ENCODE measurements around the gene LETMD1. TPM values are rescaled to one million over a fixed set of nuclear protein-coding genes. Genes with fewer than 3 reads are reported as not detected.

Gene LETMD1
- total RNA-seq, 1 experiment from 2014 or later, result 27.8 TPM

- peak; percentile 97 for DNase-seq (ENCODE audit: low read depth)
Observed at GRCh38 chr12:51025836-51026638, 22.1 kb upstream of the LETMD1 start, which contains the start of gene SLC11A2. Gene SLC11A2, minus strand, starts transcription at chr12:51026384. Its CDS starts 15,656 bp downstream, at chr12:51010728.

DNA sequence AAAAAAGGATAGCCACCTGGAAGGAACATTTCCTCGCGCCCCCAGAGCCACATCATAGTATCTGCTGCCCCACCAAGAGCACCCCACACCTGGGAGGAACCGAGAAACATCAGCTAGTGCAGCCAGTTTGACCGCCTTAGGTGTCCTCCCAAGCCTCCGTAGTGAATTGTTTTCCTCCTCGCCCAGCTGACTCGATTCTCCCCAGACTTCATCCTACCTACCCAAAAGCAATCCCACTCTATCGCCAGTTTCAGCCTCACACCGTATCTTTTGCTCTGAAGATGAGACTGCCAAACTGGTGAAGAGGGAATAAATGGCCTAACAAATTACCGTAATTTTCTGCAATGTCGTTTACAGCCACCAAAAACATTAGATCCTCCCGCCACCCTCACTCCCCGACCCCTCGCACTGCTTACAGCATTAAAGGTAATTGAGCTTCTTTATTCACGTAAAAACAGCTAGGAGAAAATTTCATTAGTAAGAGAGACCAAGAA, 20.7 kb upstream of the LETMD1 start:
- no peak for DNase-seq (ENCODE audit: low read depth)

DNA sequence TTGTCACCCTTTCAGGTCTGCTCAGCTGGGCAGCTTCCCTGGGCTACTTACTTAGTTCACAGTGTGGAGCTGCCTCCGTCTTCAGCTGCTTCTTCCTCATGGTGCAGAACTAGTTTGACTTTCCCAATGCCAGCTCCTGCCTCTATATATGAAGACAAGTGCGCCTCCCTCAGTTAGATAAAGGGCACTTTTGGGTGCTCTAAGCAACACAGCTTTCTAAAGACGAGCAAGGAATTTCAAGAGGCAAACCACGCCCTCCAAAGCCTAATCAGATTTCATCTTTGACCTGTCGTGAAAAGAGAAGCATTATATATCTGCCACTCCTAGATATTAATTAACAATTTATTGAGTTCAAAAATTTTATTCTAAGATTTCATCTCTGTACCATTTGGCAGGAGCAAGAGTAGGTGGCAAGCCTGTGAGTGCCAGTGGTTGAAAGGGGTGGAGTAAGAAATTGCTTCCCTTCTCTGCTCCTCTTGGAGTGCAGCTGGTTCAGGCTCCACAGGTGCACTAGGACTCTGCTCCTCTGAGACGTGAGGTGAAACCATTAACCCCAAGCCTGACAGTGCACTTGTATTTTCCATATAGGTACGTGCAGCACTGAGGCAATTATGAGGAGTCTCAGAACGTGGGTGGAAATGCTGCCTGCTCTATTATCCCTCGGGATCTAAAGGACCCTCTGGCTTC, 19.9 kb upstream of the LETMD1 start:
- DNase-seq (ENCODE audit: low read depth), result peak; percentile 48

DNA sequence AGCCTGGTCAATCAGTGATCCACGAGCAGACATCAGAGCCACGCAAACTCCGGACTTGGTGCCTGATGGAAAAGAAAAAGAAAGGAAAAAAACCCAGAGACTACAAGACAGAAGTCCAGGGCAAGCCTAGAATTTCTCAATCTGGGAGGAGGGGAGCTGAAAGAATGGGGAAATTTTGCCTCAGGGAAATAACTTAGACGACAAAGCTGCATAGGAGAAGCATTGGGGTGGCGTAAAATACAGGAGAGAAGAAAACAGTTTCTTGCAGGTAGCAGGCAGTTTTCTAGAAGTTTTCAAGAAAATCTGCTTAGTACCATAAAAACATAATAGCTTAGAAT, 19.3 kb upstream of the LETMD1 start:
- no peak for DNase-seq (ENCODE audit: low read depth)

DNA sequence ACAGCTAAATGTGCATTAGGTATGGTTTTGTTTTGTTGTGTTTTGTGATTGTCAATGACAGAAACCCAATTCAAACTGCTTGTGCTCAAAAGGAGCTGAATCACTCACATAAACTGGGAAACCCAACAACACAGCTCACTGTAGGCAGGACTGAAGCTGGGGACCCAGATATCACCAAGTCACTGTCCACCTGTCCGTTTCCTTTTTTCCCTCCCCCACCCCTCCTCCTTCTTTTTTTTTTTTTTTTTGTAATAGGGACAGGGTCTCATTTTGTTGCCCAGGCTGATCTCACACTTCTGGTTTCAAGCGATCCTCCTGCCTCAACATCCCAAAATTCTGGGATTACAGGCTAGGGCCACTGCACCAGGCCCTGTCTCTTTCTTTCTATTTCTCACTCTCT, 15.1 kb upstream of the LETMD1 start:
- DNase-seq (ENCODE audit: low read depth), result no peak

DNA sequence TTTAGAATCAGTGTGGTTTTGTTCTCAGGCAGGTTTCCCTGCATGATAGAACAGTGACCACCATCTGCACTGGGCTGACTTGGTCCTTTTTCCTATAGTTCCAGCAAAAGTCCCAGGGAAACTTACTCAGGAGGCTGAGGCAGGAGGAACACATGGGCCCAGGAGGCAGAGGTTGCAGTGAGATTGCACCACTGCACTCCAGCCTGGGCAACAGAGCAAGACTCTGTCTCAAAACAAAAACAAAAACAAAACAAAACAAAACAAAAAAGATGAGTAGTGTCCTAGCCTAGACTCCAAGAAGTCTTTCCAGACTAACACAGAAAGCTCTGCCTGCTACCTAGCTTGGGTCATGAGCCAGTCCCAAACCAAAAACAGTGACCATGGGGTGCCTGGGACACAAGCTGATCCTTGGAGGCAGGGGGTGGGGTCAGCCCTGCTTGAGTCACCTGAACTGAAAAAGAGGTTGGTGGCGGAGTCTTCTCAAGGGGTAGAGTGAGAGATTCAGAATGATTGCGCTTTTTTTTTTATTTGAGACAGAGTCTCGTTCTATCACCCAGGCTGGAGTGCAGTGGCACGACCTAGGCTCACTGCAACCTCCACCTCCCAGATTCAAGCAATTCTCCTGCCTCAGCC, 14.6 kb upstream of the LETMD1 start:
- no peak for DNase-seq (ENCODE audit: low read depth)

- DNase-seq (ENCODE audit: low read depth), result no peak
Observed at GRCh38 chr12:51036279-51036678, 11.8 kb upstream of the LETMD1 start.

DNA sequence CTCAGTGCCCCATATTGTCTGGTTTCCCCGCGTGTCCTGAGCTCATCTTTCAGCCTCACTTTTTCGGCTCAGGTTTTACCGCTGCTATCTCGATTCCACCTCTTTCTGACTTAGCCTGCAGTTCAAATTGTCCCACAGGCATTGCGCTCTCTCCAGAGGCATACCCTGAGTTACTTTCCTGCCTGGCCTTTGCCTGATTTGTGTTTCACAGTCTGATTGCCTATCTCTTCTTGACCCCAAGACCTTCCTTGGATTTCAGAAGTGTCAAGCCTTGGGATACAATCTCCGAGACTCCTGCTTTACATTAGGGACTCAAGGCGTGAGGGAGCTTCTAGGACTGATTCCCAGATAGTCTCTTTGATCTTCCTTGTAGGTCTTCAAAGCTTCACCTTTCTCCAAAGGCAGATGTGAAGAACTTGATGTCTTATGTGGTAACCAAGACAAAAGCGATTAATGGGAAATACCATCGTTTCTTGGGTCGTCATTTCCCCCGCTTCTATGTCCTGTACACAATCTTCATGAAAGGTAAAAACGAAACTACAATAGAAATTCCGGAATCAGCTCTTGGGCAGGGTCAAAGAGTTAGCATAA, 629 bp downstream of the LETMD1 start:
- no peak for DNase-seq (ENCODE audit: low read depth)

DNA sequence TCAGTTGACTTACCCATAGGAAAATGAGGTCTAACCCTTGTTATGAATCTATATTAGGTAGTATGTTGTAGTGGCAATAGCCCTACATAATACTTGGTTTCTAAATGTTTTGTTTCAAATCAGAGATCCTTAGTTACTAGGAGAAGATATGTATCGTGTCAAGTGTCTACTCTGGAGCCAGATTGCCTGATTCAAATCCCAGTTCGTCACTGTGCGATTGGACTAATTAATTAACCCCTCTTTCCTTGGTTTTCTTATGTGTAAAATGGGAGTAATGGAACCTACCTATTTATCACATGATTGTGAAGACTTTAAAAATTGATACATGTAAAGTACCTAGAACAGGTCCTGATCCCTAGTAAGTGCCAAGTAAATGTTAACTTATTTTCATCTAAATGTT, 1.4 kb downstream of the LETMD1 start:
- no peak for DNase-seq (ENCODE audit: low read depth)

- no peak for DNase-seq (ENCODE audit: low read depth)
Observed at GRCh38 chr12:51051787-51052186, 3.7 kb downstream of the LETMD1 start.

DNA sequence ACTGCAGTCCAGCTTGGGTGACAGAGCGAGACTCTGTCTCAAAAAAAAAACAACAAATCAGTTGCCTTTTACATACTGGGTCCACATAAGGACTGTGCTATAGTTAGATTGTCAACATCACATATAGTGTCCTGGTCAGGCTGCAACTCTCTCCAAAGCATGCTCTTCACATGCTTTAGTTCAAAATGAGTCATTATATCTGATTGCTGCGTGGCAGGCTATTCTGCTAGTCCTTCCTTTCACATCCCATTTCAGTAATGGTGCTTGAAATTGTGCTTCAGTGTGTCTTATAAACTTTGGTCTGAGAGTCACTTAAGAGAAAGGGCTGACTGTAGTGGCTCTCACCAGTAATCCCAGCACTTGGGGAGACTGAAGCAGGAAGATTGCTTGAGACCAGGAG, 6.9 kb downstream of the LETMD1 start:
- no peak for DNase-seq (ENCODE audit: low read depth)

GRCh38 chr12:51056242-51056641, 8.1 kb downstream of the LETMD1 start:
- no peak for DNase-seq (ENCODE audit: low read depth)

GRCh38 chr12:51059086-51059485, 11.0 kb downstream of the LETMD1 start:
- no peak for DNase-seq (ENCODE audit: low read depth)

- no peak for DNase-seq (ENCODE audit: low read depth)
Observed at GRCh38 chr12:51062631-51063397, 14.7 kb downstream of the LETMD1 start.

DNA sequence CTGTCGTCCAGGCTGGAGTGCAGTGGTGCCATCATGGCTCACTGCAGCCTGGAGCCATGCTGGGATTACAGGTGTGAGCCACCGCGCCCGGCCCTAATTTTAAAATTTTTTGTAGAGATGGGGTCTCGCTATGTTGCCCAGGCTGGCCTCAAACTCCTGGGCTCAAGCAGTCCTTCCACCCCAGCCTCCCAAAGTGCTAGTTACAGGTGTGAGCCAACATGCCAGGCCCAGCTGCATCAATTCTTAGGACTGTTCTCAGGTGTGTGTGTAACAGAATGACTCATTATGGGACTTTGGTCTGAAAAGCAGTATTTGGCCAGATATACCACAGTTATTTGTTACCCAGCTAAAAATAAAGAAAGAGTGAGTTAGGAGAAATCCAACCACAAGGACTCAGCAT, 17.4 kb downstream of the LETMD1 start:
- DNase-seq (ENCODE audit: low read depth), result no peak

- DNase-seq (ENCODE audit: low read depth), result no peak
Observed at GRCh38 chr12:51067229-51067628, 19.1 kb downstream of the LETMD1 start.

- no peak for DNase-seq (ENCODE audit: low read depth)
Observed at GRCh38 chr12:51067771-51068170, 19.6 kb downstream of the LETMD1 start.

DNA sequence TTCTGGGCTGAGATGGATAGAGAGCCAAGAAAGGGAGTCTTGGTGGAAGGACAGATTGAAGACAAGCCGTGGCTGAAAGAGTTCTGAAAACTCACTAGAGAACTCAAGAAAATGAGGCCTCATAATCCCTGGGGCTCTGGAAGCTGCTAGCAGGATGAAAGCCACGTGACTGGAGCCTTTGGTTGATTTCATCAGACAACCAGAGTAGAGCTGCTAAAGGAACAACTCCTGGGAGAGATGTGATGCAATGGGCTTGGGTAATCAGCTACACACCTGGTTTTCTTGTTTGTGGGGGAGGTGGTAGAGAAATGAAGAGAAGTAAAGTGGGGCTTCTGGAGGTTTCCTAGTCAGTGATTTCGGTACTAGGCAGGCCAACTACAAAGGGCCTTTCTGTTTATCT, 21.9 kb downstream of the LETMD1 start:
- DNase-seq (ENCODE audit: low read depth), result no peak

DNA sequence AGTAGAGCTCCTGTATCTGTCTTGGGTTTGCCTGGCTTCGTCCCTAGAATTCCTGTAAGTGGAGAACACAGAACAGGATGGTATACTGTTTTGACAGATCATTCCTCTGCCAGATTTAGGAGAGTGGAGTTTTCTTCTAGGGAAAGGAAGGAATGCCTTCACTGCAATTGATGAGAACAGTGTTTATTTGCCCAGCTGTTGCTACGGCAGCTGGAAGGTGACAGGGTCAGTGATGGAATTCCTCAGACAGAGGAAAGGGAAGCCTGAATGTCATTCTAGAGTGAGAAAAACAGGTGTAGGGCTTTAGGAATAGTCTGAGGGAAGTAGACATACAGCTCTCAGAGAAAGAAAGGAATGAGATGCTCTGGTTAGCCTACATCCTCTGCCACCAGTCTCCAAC, 23.5 kb downstream of the LETMD1 start:
- DNase-seq (ENCODE audit: low read depth), result no peak

GRCh38 chr12:51075390-51075789, 27.3 kb downstream of the LETMD1 start:
- no peak for DNase-seq (ENCODE audit: low read depth)

GRCh38 chr12:51076236-51076930, 28.3 kb downstream of the LETMD1 start:
- DNase-seq (ENCODE audit: low read depth), result no peak

All from Daoy (cell line).